Measurements from ENCODE around the gene NELL2. TPM values are rescaled to one million over a fixed set of nuclear protein-coding genes. Genes with fewer than 3 reads are reported as not detected.

Gene NELL2
- total RNA-seq, 2 donors from 2014 or later = 0.63 to 6.0 TPM

GRCh38 chr12:44647917-44648690 is 228.0 kb downstream of the NELL2 start:
- no peaks in the 10 kb centered on the region for H3K9me3 ChIP-seq
- no peaks in the 10 kb centered on the region for H3K4me1 ChIP-seq (ENCODE audit: control insufficient read depth in 1 of 2, low read depth in 2 of 2)
- H3K27ac ChIP-seq = no peak overlapping the region
- TF ChIP-seq, protein P1, sequence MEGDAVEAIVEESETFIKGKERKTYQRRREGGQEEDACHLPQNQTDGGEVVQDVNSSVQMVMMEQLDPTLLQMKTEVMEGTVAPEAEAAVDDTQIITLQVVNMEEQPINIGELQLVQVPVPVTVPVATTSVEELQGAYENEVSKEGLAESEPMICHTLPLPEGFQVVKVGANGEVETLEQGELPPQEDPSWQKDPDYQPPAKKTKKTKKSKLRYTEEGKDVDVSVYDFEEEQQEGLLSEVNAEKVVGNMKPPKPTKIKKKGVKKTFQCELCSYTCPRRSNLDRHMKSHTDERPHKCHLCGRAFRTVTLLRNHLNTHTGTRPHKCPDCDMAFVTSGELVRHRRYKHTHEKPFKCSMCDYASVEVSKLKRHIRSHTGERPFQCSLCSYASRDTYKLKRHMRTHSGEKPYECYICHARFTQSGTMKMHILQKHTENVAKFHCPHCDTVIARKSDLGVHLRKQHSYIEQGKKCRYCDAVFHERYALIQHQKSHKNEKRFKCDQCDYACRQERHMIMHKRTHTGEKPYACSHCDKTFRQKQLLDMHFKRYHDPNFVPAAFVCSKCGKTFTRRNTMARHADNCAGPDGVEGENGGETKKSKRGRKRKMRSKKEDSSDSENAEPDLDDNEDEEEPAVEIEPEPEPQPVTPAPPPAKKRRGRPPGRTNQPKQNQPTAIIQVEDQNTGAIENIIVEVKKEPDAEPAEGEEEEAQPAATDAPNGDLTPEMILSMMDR (IDR thresholded peaks at IDR 0.05) = no peak
- ATAC-seq (ENCODE audit: insufficient number of reproducible peaks, low FRiP score, low read depth) = no peak
- no peak for DNase-seq (ENCODE audit: low spot score)
- H3K36me3 ChIP-seq = no peaks in the 10 kb centered on the region
- H3K4me3 ChIP-seq = no peak overlapping the region
- H3K27me3 ChIP-seq (replicated peaks; ENCODE audit: insufficient read depth) = no peaks in the 10 kb centered on the region

- H3K36me3 ChIP-seq = no peaks in the 10 kb centered on the region
- H3K27ac ChIP-seq = no peak overlapping the region
- TF ChIP-seq, protein P1 (IDR thresholded peaks at IDR 0.05) = no peak
- no peaks in the 10 kb centered on the region for H3K27me3 ChIP-seq (replicated peaks; ENCODE audit: insufficient read depth)
- no peak for ATAC-seq (ENCODE audit: insufficient number of reproducible peaks, low FRiP score, low read depth)
- H3K4me3 ChIP-seq = no peak overlapping the region
- no peaks in the 10 kb centered on the region for H3K9me3 ChIP-seq
- DNase-seq (ENCODE audit: low spot score) = no peak
- no peaks in the 10 kb centered on the region for H3K4me1 ChIP-seq (ENCODE audit: control insufficient read depth in 1 of 2, low read depth in 2 of 2)
These were observed 235.5 kb downstream of the NELL2 start for GRCh38 chr12:44640427-44641190.

DNA sequence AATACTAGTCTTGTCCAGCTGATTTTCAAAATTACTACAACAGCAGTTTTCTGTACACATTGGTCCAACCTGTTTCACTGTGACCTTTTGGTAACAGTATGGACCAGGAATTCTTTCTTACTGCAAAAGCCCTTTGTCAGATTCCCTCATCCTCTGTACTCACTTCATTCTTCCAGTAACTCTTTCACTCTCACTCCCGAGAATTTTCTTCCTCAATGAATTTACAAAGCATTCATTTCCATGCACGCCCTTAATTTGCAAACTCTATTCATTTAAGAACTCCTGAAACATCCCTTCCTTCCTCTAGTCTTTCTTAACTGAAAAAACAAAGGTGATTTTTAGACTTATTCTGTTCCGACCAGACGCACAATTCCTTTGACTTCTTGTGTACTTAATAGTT is 238.2 kb downstream of the NELL2 start:
- no peaks in the 10 kb centered on the region for H3K27me3 ChIP-seq (replicated peaks; ENCODE audit: insufficient read depth)
- no peak for DNase-seq (ENCODE audit: low spot score)
- no peak overlapping the region for H3K27ac ChIP-seq
- H3K9me3 ChIP-seq = no peaks in the 10 kb centered on the region
- TF ChIP-seq, protein P1 (IDR thresholded peaks at IDR 0.05) = no peak
- H3K4me1 ChIP-seq (ENCODE audit: control insufficient read depth in 1 of 2, low read depth in 2 of 2) = no peaks in the 10 kb centered on the region
- H3K36me3 ChIP-seq = no peaks in the 10 kb centered on the region
- no peak overlapping the region for H3K4me3 ChIP-seq
- ATAC-seq (ENCODE audit: insufficient number of reproducible peaks, low FRiP score, low read depth) = no peak

DNA sequence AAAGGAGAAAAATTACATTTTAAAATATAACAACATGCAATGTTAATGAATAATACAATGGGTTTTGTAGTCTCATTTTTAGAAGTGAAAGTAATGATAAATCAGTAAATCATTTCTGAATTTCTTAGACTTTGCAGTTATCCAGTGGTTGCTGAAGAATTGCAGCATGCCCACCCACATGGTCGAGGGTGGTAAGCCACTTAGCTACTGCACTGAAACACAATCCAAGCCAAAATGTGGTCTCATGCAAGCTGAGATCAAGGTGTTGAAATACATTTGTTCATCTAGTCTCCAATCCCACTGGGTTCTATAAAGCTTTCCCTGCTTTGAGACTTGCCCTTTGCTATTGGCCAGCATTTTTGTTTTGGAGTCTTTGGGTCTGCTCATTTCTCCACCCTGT is 247.9 kb downstream of the NELL2 start:
- DNase-seq (ENCODE audit: low spot score) = no peak
- no peak for ATAC-seq (ENCODE audit: insufficient number of reproducible peaks, low FRiP score, low read depth)
- Histone ChIP-seq H3K9me3 (no peaks in the 10 kb centered on the region), H3K27ac (no peak overlapping the region), H3K4me3 (no peak overlapping the region), H3K4me1 (ENCODE audit: control insufficient read depth in 1 of 2, low read depth in 2 of 2) (no peaks in the 10 kb centered on the region), H3K27me3 (replicated peaks; ENCODE audit: insufficient read depth) (no peaks in the 10 kb centered on the region), H3K36me3 (no peaks in the 10 kb centered on the region)
- TF ChIP-seq, protein P1 (IDR thresholded peaks at IDR 0.05) = no peak

DNA sequence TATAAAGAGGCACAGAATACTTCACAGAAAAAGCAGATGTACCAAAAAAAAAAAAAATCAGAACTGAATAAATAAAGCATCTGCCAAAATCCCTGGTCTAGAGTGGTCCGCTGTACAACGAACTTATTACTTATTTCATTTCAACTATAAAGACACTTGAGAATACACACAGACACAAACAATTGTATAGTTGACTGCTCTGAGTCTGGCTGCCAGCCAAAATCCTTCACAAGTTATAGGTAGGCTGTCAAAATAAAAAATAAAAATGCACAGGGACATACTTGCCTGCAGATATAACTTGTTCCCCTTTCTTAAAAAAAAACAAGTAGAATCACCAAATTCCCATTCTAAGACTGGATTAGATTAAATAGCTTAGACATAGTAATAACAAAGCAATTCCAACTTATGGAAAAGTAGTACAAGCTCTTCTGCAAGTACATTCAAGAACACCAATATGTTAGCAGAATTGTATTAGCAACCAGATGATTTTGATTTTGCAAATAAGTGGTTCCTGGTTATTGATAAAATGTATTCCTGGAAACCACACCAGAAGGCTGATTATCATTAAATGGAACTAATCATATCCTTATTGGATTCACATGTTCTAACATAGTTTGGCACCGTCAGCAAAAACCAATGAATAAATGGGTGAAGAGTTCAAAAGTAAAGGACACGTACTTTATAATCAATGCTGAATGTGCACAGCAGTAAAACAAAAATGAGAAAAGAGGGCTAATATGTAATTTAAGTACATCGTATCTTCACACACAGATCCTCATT is 248.5 kb downstream of the NELL2 start:
- no peaks in the 10 kb centered on the region for H3K9me3 ChIP-seq
- ATAC-seq (ENCODE audit: insufficient number of reproducible peaks, low FRiP score, low read depth) = no peak
- TF ChIP-seq, protein P1 (IDR thresholded peaks at IDR 0.05) = no peak

More for the DNA sequence above, 248.5 kb downstream of the NELL2 start:
- no peaks in the 10 kb centered on the region for H3K36me3 ChIP-seq
- DNase-seq (ENCODE audit: low spot score) = no peak
- H3K4me3 ChIP-seq = no peak overlapping the region
- no peak overlapping the region for H3K27ac ChIP-seq
- H3K27me3 ChIP-seq (replicated peaks; ENCODE audit: insufficient read depth) = no peaks in the 10 kb centered on the region
- H3K4me1 ChIP-seq (ENCODE audit: control insufficient read depth in 1 of 2, low read depth in 2 of 2) = no peaks in the 10 kb centered on the region
